HG03342 (cell line): ENCODE results near the gene SCAF1.

Experiments used
- ATAC-seq: cut with Tn5 transposase; IDR thresholded peaks from one replicate; pipeline ENCODE4 v1.9.1; 2021; ENCODE audit warnings: mild to moderate bottlenecking, moderate library complexity; ENCODE audit not compliant: unreplicated experiment

The SCAF1 gene

GRCh38 chr19:49640113-49640898 is 1.7 kb upstream of the SCAF1 start, which contains the start of gene RRAS:
Gene RRAS, minus strand, starts transcription at chr19:49640143. Its CDS starts 45 bp downstream, at chr19:49640098.
- peak; percentile 49 for ATAC-seq

GRCh38 chr19:49642492-49643035 is 555 bp downstream of the SCAF1 start:
- no peak for ATAC-seq

GRCh38 chr19:49643466-49643865 is 1.5 kb downstream of the SCAF1 start:
- ATAC-seq = no peak

- ATAC-seq = no peak
Observed at GRCh38 chr19:49645592-49645991, 3.6 kb downstream of the SCAF1 start.

- no peak for ATAC-seq
Observed at GRCh38 chr19:49645995-49646394, 4.0 kb downstream of the SCAF1 start.

GRCh38 chr19:49646586-49646985 is 4.6 kb downstream of the SCAF1 start:
- no peak for ATAC-seq

GRCh38 chr19:49651029-49651819 is 9.2 kb downstream of the SCAF1 start:
- no peak for ATAC-seq

GRCh38 chr19:49651820-49652550 is 10.0 kb downstream of the SCAF1 start:
- no peak for ATAC-seq

- no peak for ATAC-seq
Observed at GRCh38 chr19:49652551-49653465, 10.8 kb downstream of the SCAF1 start.

GRCh38 chr19:49653466-49653806 is 11.4 kb downstream of the SCAF1 start:
- ATAC-seq = no peak

GRCh38 chr19:49654581-49654980 is 12.6 kb downstream of the SCAF1 start:
- ATAC-seq = no peak

- no peak for ATAC-seq
Observed at GRCh38 chr19:49655570-49656455, 13.8 kb downstream of the SCAF1 start.

GRCh38 chr19:49656456-49657109 is 14.6 kb downstream of the SCAF1 start:
- no peak for ATAC-seq

GRCh38 chr19:49657493-49658138 is 15.6 kb downstream of the SCAF1 start:
- no peak for ATAC-seq

GRCh38 chr19:49658139-49658517 is 16.1 kb downstream of the SCAF1 start:
- ATAC-seq = no peak

GRCh38 chr19:49658566-49659442 is 16.8 kb downstream of the SCAF1 start:
- no peak for ATAC-seq

GRCh38 chr19:49660338-49660961 is 18.4 kb downstream of the SCAF1 start:
- no peak for ATAC-seq
